Esophagus squamous epithelium (tissue), 5 donors: ENCODE data around the gene DOCK10. TPM values are rescaled to one million over a fixed set of nuclear protein-coding genes. Genes with fewer than 3 reads are reported as not detected.

Source experiments
- DNase-seq: peaks from one replicate; lab custom pipeline; 2025; lab: John Stamatoyannopoulos, UW
- H3K27ac ChIP-seq, 4 donors: fragments of 200-600 bp; sonication (generic); one replicate each; pipeline ENCODE4 v1.5.1; 2016 to 2019; ENCODE audit warnings: mild to moderate bottlenecking in 1 of 4
- H3K27me3 ChIP-seq, 4 donors: fragments of 200-600 bp; sonication (generic); 1 replicate in 3 of 4; 2 replicates in 1 of 4; pipeline versions ENCODE4 v1.5.1 to v1.6.0; 2017 to 2021; ENCODE audit warnings: antibody characterized with exemption in 1 of 4
- H3K36me3 ChIP-seq, 3 donors: fragments of 200-600 bp; sonication (generic); one replicate each; pipeline ENCODE4 v1.5.1; 2016 to 2019
- H3K4me1 ChIP-seq, 3 donors: fragments of 200-600 bp; sonication (generic); one replicate each; pipeline ENCODE4 v1.5.1; 2017 to 2019
- H3K4me3 ChIP-seq, 4 donors: fragments of 200-600 bp; sonication (generic); 1 replicate in 3 of 4; 2 replicates in 1 of 4; pipeline ENCODE4 v1.5.1; 2016 to 2019; ENCODE audit warnings: mild to moderate bottlenecking in 2 of 4, moderate library complexity in 1 of 4
- H3K9me3 ChIP-seq, 3 donors: fragments of 200-600 bp; sonication (generic); one replicate each; pipeline ENCODE4 v1.5.1; 2016 to 2019
- POLR2A ChIP-seq, 4 donors: fragments of 450-650 bp; IDR thresholded peaks; one replicate each; pipeline ENCODE4 v1.6.1; 2017; ENCODE audit warnings: antibody characterized with exemption in 4 of 4, mild to moderate bottlenecking in 4 of 4, moderate library complexity in 3 of 4
- WGBS, 2 donors: methylation state at CpG; one replicate each; pipeline ENCODE4 v1.1.5; 2018; 5-methylcytosine and 5-hydroxymethylcytosine counted together
- intact Hi-C: fragments of 100-400 bp; cut with DNase I; formaldehyde crosslinking; loops from one replicate; pipeline ENCODE4 v1.15.0; 2022
- total RNA-seq, 4 donors: library from RNA; depleted of rRNA; stranded (reverse); fragments of >200 nt; gene quantifications; one replicate each; pipeline ENCODE4 v1.1.0, GENCODE V29; 2016
- TF ChIP-seq, protein P1 (sequence below), 6 experiments: fragments of 450-650 bp in 4 of 6; fragments of 200-600 bp in 2 of 6; sonication (generic) in 2 of 6; IDR thresholded peaks; one replicate each; pipeline ENCODE4 v1.5.1; 2016 to 2019; ENCODE audit warnings: antibody characterized with exemption in 6 of 6, mild to moderate bottlenecking in 4 of 6, moderate library complexity in 4 of 6
- donor health status: DM: yes; HTN: yes; CAD: no.

Gene DOCK10
- total RNA-seq, 4 donors from 2014 or later = 9.2 to 16.6 (median 11.7) TPM

DNA sequence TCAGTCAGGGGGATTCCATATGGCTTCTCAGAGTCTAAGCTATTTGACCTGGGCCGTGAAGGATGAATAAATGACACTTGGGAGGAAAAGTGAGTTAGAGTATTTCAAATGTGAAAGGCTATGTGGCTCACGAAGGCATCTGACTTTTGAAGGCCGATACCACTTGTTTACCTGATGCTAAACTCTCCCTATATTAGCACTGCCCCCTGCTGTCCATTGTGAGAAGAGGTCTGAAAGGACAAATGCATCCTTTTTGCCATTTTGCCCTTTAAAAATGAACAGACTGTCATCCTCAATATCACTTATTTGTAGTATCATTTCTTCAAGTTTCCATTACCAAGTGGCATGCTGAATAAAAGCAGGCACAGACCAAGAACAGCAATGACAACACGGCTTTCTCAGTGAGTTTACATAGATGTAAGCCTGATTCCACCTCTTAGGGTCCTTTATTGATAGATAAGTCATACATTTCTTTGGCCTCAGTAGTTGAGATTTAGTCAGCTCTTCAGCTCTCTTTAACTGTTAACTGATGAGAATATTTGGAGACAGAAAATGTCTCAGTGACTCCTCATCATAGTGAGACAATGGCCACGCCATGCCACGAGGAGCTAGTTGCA, 40.1 kb downstream of the DOCK10 start:
- no peak overlapping the region for H3K27ac ChIP-seq
- no peaks in the 10 kb centered on the region for H3K27me3 ChIP-seq
- no peaks in the 10 kb centered on the region for H3K9me3 ChIP-seq
- no peaks in the 10 kb centered on the region for H3K36me3 ChIP-seq
- TF ChIP-seq, protein P1, sequence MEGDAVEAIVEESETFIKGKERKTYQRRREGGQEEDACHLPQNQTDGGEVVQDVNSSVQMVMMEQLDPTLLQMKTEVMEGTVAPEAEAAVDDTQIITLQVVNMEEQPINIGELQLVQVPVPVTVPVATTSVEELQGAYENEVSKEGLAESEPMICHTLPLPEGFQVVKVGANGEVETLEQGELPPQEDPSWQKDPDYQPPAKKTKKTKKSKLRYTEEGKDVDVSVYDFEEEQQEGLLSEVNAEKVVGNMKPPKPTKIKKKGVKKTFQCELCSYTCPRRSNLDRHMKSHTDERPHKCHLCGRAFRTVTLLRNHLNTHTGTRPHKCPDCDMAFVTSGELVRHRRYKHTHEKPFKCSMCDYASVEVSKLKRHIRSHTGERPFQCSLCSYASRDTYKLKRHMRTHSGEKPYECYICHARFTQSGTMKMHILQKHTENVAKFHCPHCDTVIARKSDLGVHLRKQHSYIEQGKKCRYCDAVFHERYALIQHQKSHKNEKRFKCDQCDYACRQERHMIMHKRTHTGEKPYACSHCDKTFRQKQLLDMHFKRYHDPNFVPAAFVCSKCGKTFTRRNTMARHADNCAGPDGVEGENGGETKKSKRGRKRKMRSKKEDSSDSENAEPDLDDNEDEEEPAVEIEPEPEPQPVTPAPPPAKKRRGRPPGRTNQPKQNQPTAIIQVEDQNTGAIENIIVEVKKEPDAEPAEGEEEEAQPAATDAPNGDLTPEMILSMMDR (IDR thresholded peaks at IDR 0.05) = peak; percentile 57 to 84 (median 76)
- no peak for TF ChIP-seq POLR2A (IDR thresholded peaks at IDR 0.05)
- H3K4me3 ChIP-seq = no peak overlapping the region
- peaks cover 0 to 20% (median 3%) of the 10 kb centered on the region in 3 donors for H3K4me1 ChIP-seq
- 52 to 54% methylated on average over 6 of the region's 6 CpGs for WGBS, 2 donors
- intact Hi-C loops = no loop called here
- DNase-seq = peak; percentile 10

- Histone ChIP-seq H3K27me3 (no peaks in the 10 kb centered on the region), H3K4me3 (no peak overlapping the region), H3K27ac (no peak overlapping the region), H3K4me1 (peaks cover 0 to 19% (median 3%) of the 10 kb centered on the region in 3 donors), H3K9me3 (no peaks in the 10 kb centered on the region), H3K36me3 (no peaks in the 10 kb centered on the region)
- no peak for DNase-seq
- intact Hi-C loops = no loop called here
- no peak for TF ChIP-seq POLR2A (IDR thresholded peaks at IDR 0.05)
- TF ChIP-seq, protein P1 (IDR thresholded peaks at IDR 0.05) = no peak
- 85 to 94% methylated on average over 3 of the region's 3 CpGs for WGBS, 2 donors
Measured at GRCh38 chr2:224999754-225000153, 42.5 kb downstream of the DOCK10 start.

GRCh38 chr2:224999321-224999720, 42.9 kb downstream of the DOCK10 start:
- H3K36me3 ChIP-seq = no peaks in the 10 kb centered on the region
- intact Hi-C loops = no loop called here
- no peak overlapping the region for H3K4me3 ChIP-seq
- TF ChIP-seq POLR2A (IDR thresholded peaks at IDR 0.05) = no peak
- TF ChIP-seq, protein P1 (IDR thresholded peaks at IDR 0.05) = no peak
- no peak overlapping the region for H3K27ac ChIP-seq
- no peaks in the 10 kb centered on the region for H3K27me3 ChIP-seq
- DNase-seq = no peak
- no peaks in the 10 kb centered on the region for H3K9me3 ChIP-seq
- H3K4me1 ChIP-seq = peaks cover 0 to 15% (median 3%) of the 10 kb centered on the region in 3 donors
- 42 to 59% methylated on average over 1 of the region's 1 CpG for WGBS, 2 donors

DNA sequence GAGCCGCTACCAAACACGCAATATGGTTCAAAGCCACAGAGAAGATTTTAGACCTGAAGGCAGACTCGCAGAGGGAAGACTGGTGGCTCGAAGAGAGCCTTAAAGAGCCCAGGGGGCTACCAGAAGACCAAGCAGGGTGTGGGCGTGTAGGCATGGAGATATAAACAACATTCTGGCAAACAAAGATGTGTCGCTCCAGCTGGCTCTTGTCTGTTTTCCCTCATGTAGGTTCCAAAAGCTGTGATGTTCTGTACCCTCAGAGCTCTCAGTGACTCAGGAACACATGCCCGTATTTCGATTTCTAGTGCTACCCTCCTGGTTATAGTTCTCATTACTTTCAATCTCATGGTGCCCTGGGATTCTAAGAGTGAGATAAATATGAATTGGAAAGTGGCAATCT, 44.5 kb downstream of the DOCK10 start:
- TF ChIP-seq, protein P1 (IDR thresholded peaks at IDR 0.05) = no peak
- no peak for TF ChIP-seq POLR2A (IDR thresholded peaks at IDR 0.05)
- Histone ChIP-seq H3K36me3 (no peaks in the 10 kb centered on the region), H3K27me3 (no peaks in the 10 kb centered on the region), H3K4me1 (peaks cover 0 to 12% (median 3%) of the 10 kb centered on the region in 3 donors), H3K4me3 (peak overlapping the region in 1 of 4 donors; percentile 26), H3K27ac (no peak overlapping the region), H3K9me3 (no peaks in the 10 kb centered on the region)
- intact Hi-C loops = no loop called here
- DNase-seq = no peak
- WGBS, 2 donors = 52 to 72% methylated on average over 8 of the region's 8 CpGs

GRCh38 chr2:224995419-224995818, 46.8 kb downstream of the DOCK10 start:
- no peaks in the 10 kb centered on the region for H3K9me3 ChIP-seq
- WGBS, 2 donors = 84 to 91% methylated on average over 3 of the region's 3 CpGs
- H3K4me1 ChIP-seq = no peaks in the 10 kb centered on the region
- H3K36me3 ChIP-seq = no peaks in the 10 kb centered on the region
- no peak overlapping the region for H3K27ac ChIP-seq
- intact Hi-C loops = no loop called here
- DNase-seq = no peak
- TF ChIP-seq POLR2A (IDR thresholded peaks at IDR 0.05) = no peak
- TF ChIP-seq, protein P1 (IDR thresholded peaks at IDR 0.05) = no peak
- no peaks in the 10 kb centered on the region for H3K27me3 ChIP-seq
- H3K4me3 ChIP-seq = no peak overlapping the region
